ENCODE measurements around the gene ARHGAP45. TPM values are rescaled to one million over a fixed set of nuclear protein-coding genes. Genes with fewer than 3 reads are reported as not detected.

ARHGAP45 gene
- total and polyA plus RNA-seq, 2 of the 8 experiments (the other 6 are each of a cell fraction or from before 2014, with no cell fraction given) = 31.4 to 41.8 TPM

DNA sequence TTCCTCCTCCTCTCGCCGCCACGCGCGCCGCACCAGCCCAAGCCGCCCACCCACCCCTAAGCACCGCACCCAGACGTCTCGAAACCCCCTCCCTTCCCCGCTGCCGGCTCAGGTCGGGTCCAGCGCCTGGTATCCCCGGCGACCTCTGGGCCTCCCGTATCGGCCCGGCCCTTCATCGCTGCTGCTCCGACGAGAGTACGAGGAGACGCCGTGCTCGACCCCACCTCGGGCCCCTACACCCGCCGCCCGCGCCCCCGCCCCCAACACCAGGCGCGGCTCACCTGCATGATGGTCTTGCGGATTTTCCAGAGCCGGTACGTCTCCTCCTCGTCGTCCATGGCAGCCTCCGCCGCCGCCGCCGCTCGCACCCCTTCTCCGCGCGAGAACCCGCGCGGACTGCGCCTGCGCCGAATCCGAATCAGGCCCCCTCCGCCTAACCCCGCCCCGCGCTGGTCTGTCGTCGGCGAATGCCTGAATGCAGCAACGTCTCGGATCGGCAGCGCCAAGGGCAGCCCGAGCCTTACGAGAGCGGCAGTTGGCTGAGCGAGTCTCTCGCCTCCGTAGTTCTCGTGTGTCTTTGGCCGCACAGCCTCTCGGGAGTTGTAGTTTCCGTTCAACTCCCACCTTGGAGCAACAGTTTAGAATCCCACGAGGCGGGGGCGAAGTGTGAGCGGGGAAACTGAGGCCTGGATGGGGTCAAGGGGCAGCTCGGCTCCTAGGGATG, 28.2 kb downstream of the ARHGAP45 start, which contains the start of gene POLR2E (continued):
- TF ChIP-seq, protein P1, sequence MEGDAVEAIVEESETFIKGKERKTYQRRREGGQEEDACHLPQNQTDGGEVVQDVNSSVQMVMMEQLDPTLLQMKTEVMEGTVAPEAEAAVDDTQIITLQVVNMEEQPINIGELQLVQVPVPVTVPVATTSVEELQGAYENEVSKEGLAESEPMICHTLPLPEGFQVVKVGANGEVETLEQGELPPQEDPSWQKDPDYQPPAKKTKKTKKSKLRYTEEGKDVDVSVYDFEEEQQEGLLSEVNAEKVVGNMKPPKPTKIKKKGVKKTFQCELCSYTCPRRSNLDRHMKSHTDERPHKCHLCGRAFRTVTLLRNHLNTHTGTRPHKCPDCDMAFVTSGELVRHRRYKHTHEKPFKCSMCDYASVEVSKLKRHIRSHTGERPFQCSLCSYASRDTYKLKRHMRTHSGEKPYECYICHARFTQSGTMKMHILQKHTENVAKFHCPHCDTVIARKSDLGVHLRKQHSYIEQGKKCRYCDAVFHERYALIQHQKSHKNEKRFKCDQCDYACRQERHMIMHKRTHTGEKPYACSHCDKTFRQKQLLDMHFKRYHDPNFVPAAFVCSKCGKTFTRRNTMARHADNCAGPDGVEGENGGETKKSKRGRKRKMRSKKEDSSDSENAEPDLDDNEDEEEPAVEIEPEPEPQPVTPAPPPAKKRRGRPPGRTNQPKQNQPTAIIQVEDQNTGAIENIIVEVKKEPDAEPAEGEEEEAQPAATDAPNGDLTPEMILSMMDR (IDR thresholded peaks at IDR 0.05; ENCODE audit: control extremely low read depth in 1 of 3, insufficient read depth in 1 of 3, low read depth in 1 of 3, low read length in 3 of 3) = no peak
- TF ChIP-seq JUND (IDR thresholded peaks at IDR 0.05; ENCODE audit: low read length) (no peak), USF2 (IDR thresholded peaks at IDR 0.05; ENCODE audit: low read length) (no peak), CBX8 (IDR thresholded peaks at IDR 0.05; ENCODE audit: borderline replicate concordance, low read depth, low read length) (no peak), POLR2AphosphoS5 (IDR thresholded peaks at IDR 0.05; ENCODE audit: low read depth, low read length) (no peak; the same call in 1 of the 2 replicates), BRCA1 (IDR thresholded peaks at IDR 0.05; ENCODE audit: low read depth, low read length) (peak; percentile 90), CHD1 (IDR thresholded peaks at IDR 0.05; ENCODE audit: low read depth, low read length) (no peak), CHD2 (IDR thresholded peaks at IDR 0.05; ENCODE audit: low read length) (peak; percentile 99), GTF2F1 (IDR thresholded peaks at IDR 0.05; ENCODE audit: borderline replicate concordance, low read depth, low read length) (no peak), TCF12 (IDR thresholded peaks at IDR 0.05; ENCODE audit: low read depth, low read length) (no peak), SP4 (IDR thresholded peaks at IDR 0.05; ENCODE audit: low read length) (peak; percentile 99), SRF (IDR thresholded peaks at IDR 0.05; ENCODE audit: low read depth, low read length) (no peak), HDAC6 (IDR thresholded peaks at IDR 0.05; ENCODE audit: low read depth, low read length) (no peak), EP300 (IDR thresholded peaks at IDR 0.05; ENCODE audit: borderline replicate concordance in 1 of 2, low read depth in 2 of 2, low read length in 2 of 2) (no peak), RAD21 (IDR thresholded peaks at IDR 0.05 in 1 of 2, conservative IDR thresholded peaks at IDR 0.05 in 1 of 2; ENCODE audit: low read depth in 2 of 2, low read length in 2 of 2) (no peak), TAF7 (optimal IDR thresholded peaks at IDR 0.05; ENCODE audit: borderline replicate concordance, low read depth, low read length) (no peak), RXRA (IDR thresholded peaks at IDR 0.05; ENCODE audit: insufficient read depth, low read depth, low read length) (no peak), SUZ12 (IDR thresholded peaks at IDR 0.05; ENCODE audit: low read length) (no peak), SIN3A (conservative IDR thresholded peaks at IDR 0.05 in 1 of 2, IDR thresholded peaks at IDR 0.05 in 1 of 2; ENCODE audit: low read depth in 1 of 2, low read length in 2 of 2) (peak in 1 of 2 experiments; percentile 70; a peak in 2 of 4 replicates)
- TF ChIP-seq, protein P2, sequence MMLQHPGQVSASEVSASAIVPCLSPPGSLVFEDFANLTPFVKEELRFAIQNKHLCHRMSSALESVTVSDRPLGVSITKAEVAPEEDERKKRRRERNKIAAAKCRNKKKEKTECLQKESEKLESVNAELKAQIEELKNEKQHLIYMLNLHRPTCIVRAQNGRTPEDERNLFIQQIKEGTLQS (IDR thresholded peaks at IDR 0.05; ENCODE audit: insufficient read depth, low read depth, low read length) = no peak
